HG03135 (cell line): ENCODE data around the gene PTPN9.
"Not testable (repeated sequence)": the region's sequence is repeated elsewhere in the genome, so short reads cannot be mapped to it uniquely, and the experiment has no call there.

Experiments used
- ATAC-seq: cut with Tn5 transposase; IDR thresholded peaks from one replicate; pipeline ENCODE4 v1.9.1; 2021; ENCODE audit warnings: mild to moderate bottlenecking, moderate library complexity; ENCODE audit not compliant: unreplicated experiment

The PTPN9 gene

DNA sequence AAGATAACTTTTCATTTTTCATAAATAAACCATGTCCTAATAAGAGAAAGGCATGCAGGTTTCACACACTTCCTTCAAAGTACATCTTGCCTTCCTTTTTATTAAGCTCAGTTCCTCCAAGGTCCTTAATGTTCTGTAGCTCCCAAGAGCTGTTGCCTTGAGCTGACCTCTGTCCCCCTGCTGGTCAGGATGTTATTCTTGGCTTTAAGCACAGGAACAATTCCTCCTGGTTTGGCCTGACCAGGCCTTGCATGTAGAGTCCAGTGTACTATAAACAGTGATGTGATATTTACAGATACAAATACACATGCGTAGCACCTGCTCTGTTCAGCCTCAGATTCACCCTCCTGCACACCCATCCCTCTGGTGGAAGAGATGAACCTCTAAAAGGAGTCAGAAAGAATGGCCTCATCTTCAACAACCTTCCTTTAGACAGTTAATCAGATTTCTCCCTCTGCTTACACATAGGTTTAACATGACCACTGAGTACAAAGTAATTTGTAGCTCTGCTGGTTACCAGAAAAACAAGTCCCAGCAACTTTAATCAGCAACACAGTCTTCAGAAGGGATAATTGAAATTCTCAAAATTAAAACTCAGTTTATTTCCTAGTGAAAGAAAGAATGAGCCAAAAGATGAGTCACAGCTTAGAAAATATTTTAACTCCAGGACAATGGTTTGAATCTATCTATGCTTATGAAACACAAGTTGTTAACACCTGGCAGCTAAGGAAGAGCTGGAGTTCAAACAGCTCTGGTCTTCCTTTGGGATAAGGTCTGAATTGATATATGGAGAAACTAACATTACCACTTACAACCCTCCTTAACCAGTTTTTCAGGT lies 46.5 kb downstream of the PTPN9 start:
- no peak for ATAC-seq

DNA sequence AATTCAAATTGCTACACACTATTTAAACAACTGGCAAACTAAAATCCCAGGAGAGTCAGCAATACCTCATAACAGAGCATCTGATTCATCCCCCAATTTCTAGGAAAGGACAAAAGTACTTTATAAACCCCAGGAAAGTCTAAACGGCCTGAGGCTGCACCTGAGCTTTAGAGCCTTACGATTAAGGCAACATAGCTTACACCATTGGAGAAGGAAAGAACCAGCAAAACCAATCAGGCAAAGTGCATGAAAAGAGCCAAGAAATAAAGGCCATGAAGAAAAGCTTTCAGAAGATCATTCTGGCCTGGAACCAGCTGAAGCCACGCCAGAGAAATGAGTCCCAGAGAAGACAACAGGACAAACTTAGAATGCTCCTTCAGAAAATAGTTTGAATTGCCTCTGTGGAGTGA lies 48.1 kb downstream of the PTPN9 start:
- no peak for ATAC-seq

DNA sequence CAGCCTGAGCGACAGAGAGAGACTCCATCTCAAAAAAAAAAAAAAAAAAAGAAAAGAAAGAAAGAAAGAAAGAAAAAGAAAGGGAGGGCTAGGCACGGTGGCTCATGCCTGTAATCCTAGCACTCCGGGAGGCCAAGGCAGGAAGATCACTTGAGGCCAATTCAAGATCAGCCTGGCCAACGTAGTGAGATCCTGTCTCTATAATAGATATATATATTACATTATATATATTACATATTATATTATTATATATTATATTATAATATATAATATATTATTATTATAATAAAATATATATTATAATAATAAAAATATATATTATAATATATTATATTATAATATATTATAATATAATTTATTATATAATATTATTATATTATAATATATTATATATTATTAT lies 48.9 kb downstream of the PTPN9 start:
- ATAC-seq: no peak

DNA sequence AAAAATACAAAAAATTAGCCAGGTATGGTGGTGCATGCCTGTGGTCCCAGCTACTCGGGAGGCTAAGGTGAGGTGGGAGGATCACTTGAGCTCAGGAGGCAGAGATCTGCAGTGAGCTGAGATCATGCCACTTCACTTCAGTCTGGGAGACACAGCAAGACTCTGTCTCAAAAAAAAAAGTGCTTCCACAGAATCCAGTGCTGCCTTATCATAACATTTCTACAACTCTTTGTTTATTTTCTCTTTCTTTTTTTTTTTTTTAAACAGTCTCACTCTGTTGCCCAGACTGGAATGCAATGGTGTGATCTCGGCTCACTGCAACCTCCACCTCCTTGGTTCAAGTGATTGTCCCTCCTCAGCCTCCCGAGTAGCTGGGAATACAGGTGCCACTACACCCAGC lies 53.4 kb downstream of the PTPN9 start:
- not testable (repeated sequence) for ATAC-seq

DNA sequence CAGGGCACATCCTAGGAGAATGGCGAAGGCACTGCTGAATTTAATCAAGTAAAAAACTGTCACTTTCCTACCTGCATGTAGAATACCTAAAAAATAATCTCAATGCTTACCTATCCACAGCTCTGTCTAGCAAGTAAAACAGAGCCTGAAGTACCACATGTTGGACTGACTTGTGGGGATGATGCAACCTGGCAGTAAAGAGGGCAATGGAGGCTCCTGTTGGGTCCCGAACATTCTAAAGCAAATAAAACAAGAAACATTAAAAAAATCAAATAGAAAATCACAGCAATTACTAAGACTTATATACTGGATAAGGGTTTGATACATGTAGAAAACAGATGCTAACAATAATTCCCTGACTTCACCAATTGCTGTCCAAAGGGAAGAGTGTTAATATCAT lies 56.1 kb downstream of the PTPN9 start:
- ATAC-seq: no peak

DNA sequence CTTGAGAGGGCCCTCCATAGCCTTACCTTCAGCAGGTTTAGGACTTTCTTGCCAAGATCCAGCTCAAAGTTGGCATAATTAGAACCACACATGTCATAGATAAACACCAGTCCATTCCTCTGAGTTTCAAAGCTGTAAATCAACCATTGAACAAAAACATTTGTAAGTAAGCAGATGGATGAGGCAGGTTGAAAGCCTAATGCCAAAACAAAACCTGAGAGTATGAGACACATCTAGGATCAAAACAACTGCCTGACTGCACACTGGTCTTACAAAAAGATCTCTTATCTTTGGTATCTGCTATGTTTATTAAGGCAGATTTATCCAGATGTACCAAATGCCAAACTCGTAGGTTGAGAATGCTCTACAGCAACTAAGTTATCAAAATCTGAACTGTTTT lies 61.9 kb downstream of the PTPN9 start:
- ATAC-seq: no peak

DNA sequence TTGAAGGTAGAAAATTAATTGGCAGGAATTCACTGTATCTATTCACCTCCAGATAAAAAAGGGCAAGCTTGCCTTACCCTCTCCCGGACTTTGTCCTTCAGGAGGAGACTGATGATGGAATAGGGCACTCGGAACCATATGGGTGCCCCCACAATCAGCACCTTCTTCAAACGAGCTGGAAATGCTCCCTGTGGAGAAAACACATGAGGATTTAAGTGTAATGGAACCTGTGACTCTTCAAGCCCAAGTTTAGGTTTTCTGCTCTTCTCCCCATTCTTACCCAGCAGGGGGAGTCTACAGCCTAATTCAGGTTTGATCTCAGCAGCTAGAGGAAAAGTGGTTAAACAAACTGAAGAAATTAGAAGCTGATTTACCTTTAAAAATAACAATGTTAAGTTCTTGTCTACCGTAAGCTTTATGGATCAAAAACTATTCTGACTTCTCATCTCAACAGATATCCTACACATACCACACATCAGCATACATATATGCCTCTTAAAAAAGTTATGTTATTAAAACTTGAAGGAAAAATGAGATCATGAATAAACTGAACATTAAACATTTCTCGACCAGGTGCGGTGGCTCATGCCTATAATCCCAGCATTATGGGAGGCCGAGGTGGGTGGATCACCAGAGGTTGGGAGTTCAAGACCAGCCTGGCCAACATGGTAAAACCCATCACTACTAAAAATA lies 70.1 kb downstream of the PTPN9 start:
- ATAC-seq: no peak

DNA sequence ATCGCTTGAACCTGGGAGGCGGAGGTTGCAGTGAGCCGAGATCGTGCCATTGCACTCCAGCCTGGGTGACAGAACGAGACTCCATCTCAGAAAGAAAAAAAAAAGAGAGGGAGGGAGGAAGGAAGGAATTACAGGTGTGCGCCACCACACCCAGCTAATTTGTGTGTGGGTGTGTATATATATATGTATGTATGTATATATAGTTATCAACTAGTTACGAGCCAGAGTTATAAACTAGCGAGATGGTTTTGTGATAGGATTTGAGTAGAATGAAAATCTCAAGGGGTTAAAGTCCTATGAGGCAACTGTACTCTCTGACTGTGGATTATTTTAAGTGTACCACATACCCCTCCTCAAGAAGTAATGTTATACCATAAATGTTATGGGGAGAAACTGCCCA lies 76.8 kb downstream of the PTPN9 start:
- ATAC-seq: no peak

DNA sequence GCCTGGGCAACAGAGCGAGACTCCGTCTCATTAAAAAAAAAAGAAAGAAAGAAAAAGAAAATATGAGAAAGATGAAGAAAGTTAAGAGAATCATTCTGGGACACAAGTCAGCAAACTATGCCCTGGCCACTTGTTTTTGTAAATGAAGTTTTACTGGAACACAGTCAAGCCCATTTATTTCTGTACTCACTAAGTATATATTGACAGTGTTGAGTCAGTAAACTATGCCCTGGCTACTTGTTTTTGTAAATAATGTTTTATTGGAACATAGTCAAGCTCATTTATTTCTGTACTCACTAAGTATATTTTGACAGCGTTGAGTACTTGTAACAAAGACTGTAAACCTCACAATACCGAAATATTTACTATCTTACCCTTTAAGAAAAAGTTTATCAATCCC lies 85.4 kb downstream of the PTPN9 start:
- no peak for ATAC-seq

DNA sequence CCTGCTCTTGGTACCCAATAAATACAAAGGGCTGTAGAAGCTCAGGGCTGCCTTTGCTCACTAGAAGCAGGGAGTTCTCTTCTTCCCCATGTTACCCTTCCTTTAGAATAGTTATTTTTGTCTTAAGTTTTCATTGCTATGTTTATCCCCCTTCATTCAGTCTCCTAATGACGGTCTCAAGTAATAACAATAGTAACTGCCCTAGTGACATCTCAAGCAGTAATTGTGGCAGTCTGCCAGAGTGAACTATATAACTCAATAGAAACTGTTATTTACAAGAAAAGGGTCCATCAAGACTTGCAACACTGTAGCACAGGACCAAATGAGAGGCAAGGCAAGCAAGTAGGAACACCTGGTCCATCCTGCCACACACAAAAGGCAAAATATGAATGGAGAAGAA lies 95.2 kb downstream of the PTPN9 start:
- no peak for ATAC-seq

DNA sequence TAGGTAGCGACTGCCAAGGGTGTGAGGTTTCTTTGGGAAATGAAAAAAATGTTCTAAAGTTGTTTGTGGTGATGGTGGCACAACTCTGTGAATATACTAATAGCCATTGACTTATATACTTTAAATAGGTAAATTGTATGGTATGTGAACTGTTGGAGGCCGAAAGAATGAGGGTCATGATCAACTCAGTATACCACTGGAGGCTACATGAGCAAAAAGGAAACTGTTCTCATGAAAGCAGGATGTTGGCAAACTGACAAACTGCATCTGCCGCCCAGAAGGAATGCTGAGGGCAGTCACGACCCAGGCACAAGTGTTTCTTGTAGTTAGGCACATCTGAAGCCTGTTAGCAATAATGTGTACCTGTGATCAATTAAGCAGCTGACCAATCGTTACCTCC lies 95.6 kb downstream of the PTPN9 start:
- not testable (repeated sequence) for ATAC-seq

DNA sequence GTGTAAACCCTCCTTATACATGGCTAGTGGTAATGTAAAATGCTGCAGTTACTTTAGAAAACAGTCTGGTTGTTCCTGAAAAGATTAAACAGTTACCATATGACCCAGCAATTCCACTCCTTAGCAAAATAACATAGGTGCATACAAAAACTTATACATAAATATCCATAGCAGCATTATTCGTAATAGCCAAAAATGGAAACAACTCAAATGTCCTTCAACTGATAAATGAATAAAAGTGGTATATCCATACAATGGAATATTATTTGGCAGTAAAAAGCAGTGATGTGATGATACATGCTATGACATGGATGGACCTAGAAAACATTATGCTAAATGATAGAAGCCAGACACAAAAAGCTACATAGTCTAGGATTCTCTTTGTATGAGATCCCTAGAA lies 96.0 kb downstream of the PTPN9 start:
- ATAC-seq: no peak

DNA sequence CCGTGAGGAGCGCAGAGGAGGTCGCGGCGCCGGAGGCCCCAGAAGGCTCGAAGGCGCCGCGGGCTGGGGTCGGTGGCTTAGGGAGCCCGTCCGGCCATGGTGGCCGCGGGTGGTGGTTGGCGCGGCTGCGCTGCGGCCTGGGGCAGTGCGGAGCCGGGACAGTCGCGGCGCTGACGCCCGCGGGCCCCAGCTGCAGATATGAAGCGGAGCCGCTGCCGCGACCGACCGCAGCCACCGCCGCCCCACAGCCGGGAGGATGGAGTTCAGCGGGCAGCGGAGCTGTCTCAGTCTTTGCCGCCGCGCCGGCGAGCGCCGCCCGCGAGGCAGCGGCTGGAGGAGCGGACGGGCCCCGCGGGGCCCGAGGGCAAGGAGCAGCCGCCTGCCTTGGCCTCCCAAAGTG lies 98.7 kb downstream of the PTPN9 start:
- not testable (repeated sequence) for ATAC-seq

DNA sequence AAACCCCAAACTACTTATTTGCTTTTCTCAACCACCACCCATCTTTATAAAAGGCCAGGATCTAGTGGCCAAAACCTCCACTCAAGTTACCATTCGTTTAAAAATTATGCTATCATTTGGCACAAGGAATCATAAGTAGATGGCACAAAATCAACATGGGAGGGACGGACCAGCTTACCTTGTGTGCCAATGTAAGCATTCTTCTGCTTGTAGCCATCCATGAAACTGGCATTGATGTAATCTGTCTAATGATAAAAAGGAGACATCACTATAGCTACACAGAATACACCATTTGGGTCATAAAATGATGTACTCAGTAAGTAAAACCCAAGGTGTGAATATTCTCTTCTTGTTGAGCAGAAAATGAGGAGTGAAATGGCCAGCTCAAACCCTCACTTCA lies 99.4 kb downstream of the PTPN9 start:
- no peak for ATAC-seq

DNA sequence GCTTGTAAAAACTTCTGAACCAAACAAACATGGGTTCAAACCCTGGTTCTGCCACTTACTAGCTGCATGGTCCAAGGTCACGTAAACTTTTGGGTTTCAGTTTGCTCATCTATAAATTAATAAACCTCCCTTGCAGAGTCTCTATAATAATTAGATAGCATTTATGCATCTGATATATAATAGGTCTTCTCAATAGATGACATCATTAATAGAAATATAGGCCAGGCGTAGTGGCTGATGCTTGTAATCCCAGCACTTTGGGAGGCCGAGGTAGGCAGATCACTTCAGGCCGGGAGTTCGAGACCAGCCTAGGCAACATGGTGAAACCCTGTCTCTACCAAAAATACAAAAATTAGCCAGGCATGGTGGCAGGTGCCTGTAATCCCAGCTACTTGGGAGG lies 102.0 kb downstream of the PTPN9 start:
- not testable (repeated sequence) for ATAC-seq

DNA sequence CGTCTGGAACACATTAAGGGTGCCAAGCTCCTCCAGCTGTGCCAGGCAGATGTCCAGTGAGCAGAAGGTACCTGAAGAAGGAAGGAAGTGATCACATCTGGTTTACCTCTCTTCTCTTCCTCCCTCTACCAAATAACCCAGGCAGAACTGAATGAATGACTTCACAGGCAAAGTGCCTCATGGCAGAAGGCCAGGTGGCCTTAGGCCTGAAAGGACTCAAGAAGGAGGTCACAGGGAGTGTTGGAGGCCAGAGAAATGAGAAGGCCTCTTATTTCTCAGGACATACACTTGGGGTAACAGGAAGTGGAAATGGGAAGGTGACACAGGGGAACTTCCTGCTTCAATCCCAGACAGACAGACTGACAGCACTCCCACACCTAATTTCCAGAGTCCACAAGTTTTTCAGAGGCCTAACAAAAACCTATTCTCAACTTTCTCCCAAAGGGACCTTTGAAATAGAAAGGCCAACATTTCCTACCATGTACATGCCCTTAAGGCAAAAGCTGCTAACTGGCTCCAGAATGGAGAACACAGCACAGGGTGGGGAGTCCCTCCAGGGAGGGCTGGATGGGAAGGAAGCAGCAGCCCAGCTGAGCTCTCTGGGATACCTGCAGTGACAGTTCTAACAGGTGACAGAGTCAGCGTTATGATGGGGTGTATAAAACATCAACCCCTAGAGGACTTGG lies 110.1 kb downstream of the PTPN9 start:
- ATAC-seq: no peak

DNA sequence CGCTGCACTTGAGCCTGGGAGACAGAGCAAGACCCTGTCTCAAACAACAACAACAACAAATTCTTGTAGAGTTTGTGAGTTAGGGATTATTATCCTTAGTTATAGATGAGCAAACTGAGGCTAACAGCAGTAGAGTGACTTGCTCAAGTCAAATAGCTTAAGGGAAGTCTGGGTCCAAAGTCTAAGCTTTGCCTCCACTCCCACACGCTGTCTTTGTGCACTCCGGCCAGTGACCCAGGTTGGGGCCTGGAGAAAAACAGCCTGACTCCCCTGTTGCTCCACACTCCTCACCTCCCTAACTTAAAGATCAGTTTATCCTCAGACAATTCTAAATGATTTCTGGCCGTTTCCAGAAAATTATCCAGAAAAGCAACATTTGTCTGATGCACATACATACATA lies 118.5 kb downstream of the PTPN9 start:
- no peak for ATAC-seq

DNA sequence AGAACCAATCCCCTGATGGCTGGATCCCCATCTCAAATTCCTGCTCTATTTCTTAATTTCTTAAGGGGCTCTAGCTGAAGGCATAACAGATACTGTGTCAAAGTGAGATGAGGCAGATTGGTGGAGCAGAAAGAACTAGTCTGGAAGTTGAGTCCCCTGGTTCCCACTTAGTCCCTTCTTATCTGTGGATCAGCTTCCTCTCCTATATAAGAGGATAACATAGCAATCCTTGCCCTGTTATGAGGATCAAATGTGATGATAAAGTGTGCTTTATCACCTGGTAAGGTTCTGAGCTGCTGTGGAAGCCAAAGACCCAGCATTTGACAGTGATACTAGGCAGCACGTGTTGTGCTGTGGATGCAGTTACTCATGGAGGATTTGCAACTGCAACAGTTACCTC lies 119.5 kb downstream of the PTPN9 start:
- ATAC-seq: no peak

DNA sequence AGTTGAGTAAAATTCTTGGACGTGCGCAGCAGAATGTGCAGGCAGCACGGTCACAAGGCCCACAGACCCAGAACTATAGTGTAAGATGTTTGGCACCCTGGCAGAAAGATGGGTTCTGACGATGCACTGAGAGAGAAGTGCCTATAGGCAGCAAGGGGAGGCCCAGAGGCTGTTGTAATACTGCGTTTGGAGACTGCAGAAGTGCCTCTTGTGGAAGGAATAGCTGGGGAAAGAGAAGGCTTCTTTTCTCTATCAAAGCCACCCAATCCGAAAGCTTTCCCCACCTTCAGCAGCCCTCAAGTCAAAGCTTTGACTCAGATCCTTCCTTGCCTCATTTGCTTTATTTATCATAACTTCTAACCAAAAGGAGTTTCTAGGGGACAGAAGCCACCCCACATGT lies 122.4 kb downstream of the PTPN9 start:
- ATAC-seq: no peak

DNA sequence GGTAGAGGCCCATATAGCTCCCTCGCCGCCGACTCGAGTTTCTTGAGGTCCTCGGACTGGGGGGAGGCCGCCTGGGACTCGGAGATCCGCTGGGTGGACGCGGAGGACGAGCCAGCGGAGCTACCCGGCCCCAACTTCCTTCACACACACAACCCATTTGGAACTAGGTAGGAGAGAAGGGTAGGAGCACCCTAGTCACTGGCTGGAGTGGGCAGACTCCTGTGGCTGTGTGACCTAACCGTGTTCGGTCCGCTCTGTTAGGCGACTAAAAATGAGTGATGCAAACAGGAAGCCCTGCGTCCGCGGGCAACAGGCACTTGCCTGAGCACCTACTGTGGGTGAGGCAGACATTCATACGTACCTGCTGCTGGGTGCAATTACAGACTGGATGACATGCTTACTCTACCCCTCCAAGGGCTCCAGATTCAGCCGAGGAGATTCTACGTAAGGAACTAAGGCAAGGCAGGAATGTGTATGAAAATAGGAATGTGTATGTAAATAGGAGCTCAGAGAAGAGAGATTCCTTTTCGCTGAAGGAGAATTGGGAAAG lies 123.1 kb downstream of the PTPN9 start:
- ATAC-seq: no peak

DNA sequence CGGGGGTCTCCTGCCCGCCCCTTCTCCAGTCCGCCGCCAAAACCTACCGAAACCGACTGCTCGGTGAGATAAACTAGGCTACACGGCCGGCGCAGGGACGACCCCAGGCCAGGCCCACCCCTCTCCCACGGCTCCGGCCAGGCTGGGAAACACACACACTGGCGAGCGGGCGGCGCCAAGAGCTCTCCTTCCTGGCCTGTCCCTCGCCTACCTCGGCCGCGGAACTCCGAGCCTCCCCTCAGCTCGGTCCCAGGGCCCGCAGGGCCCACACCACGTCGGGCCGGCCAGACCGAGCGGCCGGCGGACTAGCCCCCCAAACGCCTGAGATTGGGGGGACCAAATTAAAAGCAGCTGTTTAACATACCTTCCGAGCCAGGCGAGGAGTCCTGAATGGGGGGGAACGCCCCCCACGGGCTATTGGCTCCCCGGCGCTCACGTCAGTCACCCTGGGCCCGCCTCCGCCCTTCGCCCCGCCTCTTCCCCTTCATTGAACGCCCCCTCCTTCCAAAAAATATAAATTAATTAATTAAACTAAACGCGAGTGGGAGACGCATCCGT lies 123.6 kb downstream of the PTPN9 start:
- no peak for ATAC-seq
